ENCODE measurements around the gene ADGRG2. TPM values are rescaled to one million over a fixed set of nuclear protein-coding genes. Genes with fewer than 3 reads are reported as not detected.

ADGRG2 gene
- total and polyA plus RNA-seq, 9 of the 15 experiments (the other 6 are each of a cell fraction or from before 2014, with no cell fraction given) = 0.03 TPM; not detected in 8

DNA sequence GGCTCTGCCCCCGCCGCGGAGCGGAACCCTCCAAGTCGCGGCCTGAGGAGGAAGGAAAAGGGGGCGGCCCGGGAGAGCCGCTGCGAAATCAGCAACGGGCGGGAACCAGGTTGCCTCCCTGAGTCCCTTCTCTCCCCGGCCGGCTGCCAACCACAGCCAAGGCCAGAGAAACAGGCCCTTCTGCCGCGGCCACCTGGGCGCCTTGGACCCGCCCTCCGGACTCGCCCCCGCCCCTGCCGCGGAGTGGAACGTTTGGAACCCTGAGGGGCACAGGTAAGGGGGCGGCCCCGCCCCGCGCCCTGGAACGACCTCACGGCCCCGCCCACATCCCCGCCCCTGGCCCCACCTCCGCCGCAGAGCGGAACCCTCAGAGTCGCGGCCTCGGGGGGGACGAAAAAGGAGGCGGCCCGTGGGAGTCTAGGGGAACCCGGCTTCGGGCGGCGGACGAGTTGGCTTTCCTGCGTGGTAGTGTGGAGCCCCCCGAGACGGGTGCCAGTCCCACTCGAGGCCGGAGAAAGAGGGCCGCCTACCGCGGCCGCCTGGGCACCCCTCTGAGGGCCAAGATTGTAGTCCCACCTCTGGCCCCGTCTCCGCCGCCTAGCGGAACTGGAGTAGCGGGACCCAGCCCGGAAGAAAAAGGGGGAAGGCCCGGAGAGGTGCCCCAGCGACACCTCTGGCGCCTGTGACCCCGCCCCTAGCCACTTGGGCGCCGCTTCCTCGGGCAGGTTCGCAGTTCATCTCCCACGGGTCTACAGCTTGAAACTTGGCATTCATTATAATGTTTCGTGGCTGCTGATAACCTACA is 137.7 kb downstream of the ADGRG2 start (continued):
- TF ChIP-seq SMAD1 (IDR thresholded peaks at IDR 0.05; ENCODE audit: low read depth, low read length, partially characterized antibody) (peak; percentile 16), ZNF165 (CRISPR knock-in tag; IDR thresholded peaks at IDR 0.05; ENCODE audit: borderline replicate concordance) (no peak), BRF1 (IDR thresholded peaks at IDR 0.05; ENCODE audit: borderline replicate concordance, extremely low read depth, insufficient read length) (no peak), ZNF639 (CRISPR knock-in tag; conservative IDR thresholded peaks at IDR 0.05 in 1 of 2, IDR thresholded peaks at IDR 0.05 in 1 of 2) (0 out of 4 replicates have a peak, but pooled peaks of 1 of the 2 experiments have one; percentile 49), SMARCB1 (IDR thresholded peaks at IDR 0.05; ENCODE audit: insufficient read length, low read depth) (no peak), TOE1 (IDR thresholded peaks at IDR 0.05; ENCODE audit: borderline replicate concordance) (peak; percentile 90; the same call in 1 of the 2 replicates), TOE1 (CRISPR knock-in tag; IDR thresholded peaks at IDR 0.05; ENCODE audit: borderline replicate concordance, low read depth) (no peak), ZNF512 (tag; IDR thresholded peaks at IDR 0.05) (no peak), RBBP5 (IDR thresholded peaks at IDR 0.05; ENCODE audit: borderline replicate concordance, insufficient read depth, low read length, poor library complexity, severe bottlenecking) (peak; percentile 43), ZNF23 (CRISPR knock-in tag; IDR thresholded peaks at IDR 0.05) (no peak), PCBP1 (IDR thresholded peaks at IDR 0.05; ENCODE audit: low read depth, low read length, poor library complexity, severe bottlenecking) (peak; percentile 79), ELF1 (tag; IDR thresholded peaks at IDR 0.05) (peak; percentile 76), ZFX (CRISPR knock-in tag; IDR thresholded peaks at IDR 0.05) (peak; percentile 84), SMAD2 (IDR thresholded peaks at IDR 0.05; ENCODE audit: low read depth, low read length) (no peak), MLX (CRISPR knock-in tag; conservative IDR thresholded peaks at IDR 0.05) (no peak)
- TF ChIP-seq, protein P1, sequence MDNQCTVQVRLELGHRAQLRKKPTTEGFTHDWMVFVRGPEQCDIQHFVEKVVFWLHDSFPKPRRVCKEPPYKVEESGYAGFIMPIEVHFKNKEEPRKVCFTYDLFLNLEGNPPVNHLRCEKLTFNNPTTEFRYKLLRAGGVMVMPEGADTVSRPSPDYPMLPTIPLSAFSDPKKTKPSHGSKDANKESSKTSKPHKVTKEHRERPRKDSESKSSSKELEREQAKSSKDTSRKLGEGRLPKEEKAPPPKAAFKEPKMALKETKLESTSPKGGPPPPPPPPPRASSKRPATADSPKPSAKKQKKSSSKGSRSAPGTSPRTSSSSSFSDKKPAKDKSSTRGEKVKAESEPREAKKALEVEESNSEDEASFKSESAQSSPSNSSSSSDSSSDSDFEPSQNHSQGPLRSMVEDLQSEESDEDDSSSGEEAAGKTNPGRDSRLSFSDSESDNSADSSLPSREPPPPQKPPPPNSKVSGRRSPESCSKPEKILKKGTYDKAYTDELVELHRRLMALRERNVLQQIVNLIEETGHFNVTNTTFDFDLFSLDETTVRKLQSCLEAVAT (IDR thresholded peaks at IDR 0.05) = no peak
- TF ChIP-seq, protein P2, sequence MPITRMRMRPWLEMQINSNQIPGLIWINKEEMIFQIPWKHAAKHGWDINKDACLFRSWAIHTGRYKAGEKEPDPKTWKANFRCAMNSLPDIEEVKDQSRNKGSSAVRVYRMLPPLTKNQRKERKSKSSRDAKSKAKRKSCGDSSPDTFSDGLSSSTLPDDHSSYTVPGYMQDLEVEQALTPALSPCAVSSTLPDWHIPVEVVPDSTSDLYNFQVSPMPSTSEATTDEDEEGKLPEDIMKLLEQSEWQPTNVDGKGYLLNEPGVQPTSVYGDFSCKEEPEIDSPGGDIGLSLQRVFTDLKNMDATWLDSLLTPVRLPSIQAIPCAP (CRISPR knock-in tag; IDR thresholded peaks at IDR 0.05; ENCODE audit: borderline replicate concordance) = no peak

All from K562 (cell line).